Measurements from ENCODE around the gene SETBP1. TPM values are rescaled to one million over a fixed set of nuclear protein-coding genes. Genes with fewer than 3 reads are reported as not detected.

The SETBP1 gene
- total and polyA plus RNA-seq, 5 donors = 2.0 to 24.1 (median 16.4) TPM

- 95% methylated on average over 2 of the region's 2 CpGs for WGBS
- Histone ChIP-seq H3K27ac (ENCODE audit: low read length) (no peak overlapping the region), H3K27me3 (ENCODE audit: control insufficient read depth, insufficient read depth) (no peaks in the 10 kb centered on the region), H3K9me3 (ENCODE audit: control insufficient read depth, low read length) (no peaks in the 10 kb centered on the region), H3K4me1 (ENCODE audit: control insufficient read depth, insufficient read depth, low read length) (peaks cover 2% of the 10 kb centered on the region), H3K4me3 (ENCODE audit: low read length) (no peak overlapping the region)
- DNase-seq = no peak
- no peak for ATAC-seq
- intact Hi-C loops (cut with DNase I) = no loop called here
These were observed 293.5 kb downstream of the SETBP1 start for GRCh38 chr18:44974174-44974573.

GRCh38 chr18:44977856-44978255 lies 297.2 kb downstream of the SETBP1 start:
- intact Hi-C loops (cut with DNase I) = no loop called here
- Histone ChIP-seq H3K27ac (ENCODE audit: low read length) (no peak overlapping the region), H3K27me3 (ENCODE audit: control insufficient read depth, insufficient read depth) (no peaks in the 10 kb centered on the region), H3K4me1 (ENCODE audit: control insufficient read depth, insufficient read depth, low read length) (no peaks in the 10 kb centered on the region), H3K9me3 (ENCODE audit: control insufficient read depth, low read length) (no peaks in the 10 kb centered on the region), H3K4me3 (ENCODE audit: low read length) (no peak overlapping the region)
- WGBS = 94% methylated on average over 4 of the region's 4 CpGs
- DNase-seq (no peak), ATAC-seq (no peak)

- H3K4me3 ChIP-seq (ENCODE audit: low read length) = no peak overlapping the region
- WGBS = 82% methylated on average over 3 of the region's 3 CpGs
- no peak for DNase-seq
These were observed 299.1 kb downstream of the SETBP1 start for GRCh38 chr18:44979748-44980147.

GRCh38 chr18:44981121-44981520 lies 300.4 kb downstream of the SETBP1 start:
- no peaks in the 10 kb centered on the region for H3K27me3 ChIP-seq (ENCODE audit: control insufficient read depth, insufficient read depth)
- 88% methylated on average over 5 of the region's 5 CpGs for WGBS
- DNase-seq (no peak), ATAC-seq (no peak)
- H3K27ac ChIP-seq (ENCODE audit: low read length) = no peak overlapping the region
- intact Hi-C loops (cut with DNase I) = no loop called here
- no peaks in the 10 kb centered on the region for H3K4me1 ChIP-seq (ENCODE audit: control insufficient read depth, insufficient read depth, low read length)
- no peaks in the 10 kb centered on the region for H3K9me3 ChIP-seq (ENCODE audit: control insufficient read depth, low read length)
- H3K4me3 ChIP-seq (ENCODE audit: low read length) = no peak overlapping the region

More at GRCh38 chr18:44979748-44980147, 299.1 kb downstream of the SETBP1 start:
- no peaks in the 10 kb centered on the region for H3K9me3 ChIP-seq (ENCODE audit: control insufficient read depth, low read length)
- no peaks in the 10 kb centered on the region for H3K4me1 ChIP-seq (ENCODE audit: control insufficient read depth, insufficient read depth, low read length)
- ATAC-seq = no peak
- intact Hi-C loops (cut with DNase I) = no loop called here
- H3K27me3 ChIP-seq (ENCODE audit: control insufficient read depth, insufficient read depth) = no peaks in the 10 kb centered on the region
- H3K27ac ChIP-seq (ENCODE audit: low read length) = no peak overlapping the region

- Histone ChIP-seq H3K27ac (ENCODE audit: low read length) (no peak overlapping the region), H3K27me3 (ENCODE audit: control insufficient read depth, insufficient read depth) (no peaks in the 10 kb centered on the region), H3K4me3 (ENCODE audit: low read length) (no peak overlapping the region), H3K4me1 (ENCODE audit: control insufficient read depth, insufficient read depth, low read length) (no peaks in the 10 kb centered on the region), H3K9me3 (ENCODE audit: control insufficient read depth, low read length) (no peaks in the 10 kb centered on the region)
- WGBS = 91% methylated on average over 3 of the region's 3 CpGs
- intact Hi-C loops (cut with DNase I) = no loop called here
- DNase-seq = no peak
- ATAC-seq = no peak
These were observed 306.2 kb downstream of the SETBP1 start for GRCh38 chr18:44986933-44987332.

- H3K4me3 ChIP-seq (ENCODE audit: low read length) = no peak overlapping the region
- no peaks in the 10 kb centered on the region for H3K27me3 ChIP-seq (ENCODE audit: control insufficient read depth, insufficient read depth)
- no peak overlapping the region for H3K27ac ChIP-seq (ENCODE audit: low read length)
- no peaks in the 10 kb centered on the region for H3K4me1 ChIP-seq (ENCODE audit: control insufficient read depth, insufficient read depth, low read length)
- H3K9me3 ChIP-seq (ENCODE audit: control insufficient read depth, low read length) = no peaks in the 10 kb centered on the region
- no peak for ATAC-seq
- no peak for DNase-seq
- intact Hi-C loops (cut with DNase I) = no loop called here
- WGBS = 70% methylated on average over 4 of the region's 4 CpGs
These were observed 306.7 kb downstream of the SETBP1 start for GRCh38 chr18:44987371-44987770.

- 98% methylated on average over 1 of the region's 1 CpG for WGBS
- intact Hi-C loops (cut with DNase I) = no loop called here
These were observed 308.3 kb downstream of the SETBP1 start for GRCh38 chr18:44988821-44989587.

GRCh38 chr18:44996261-44996660 lies 315.6 kb downstream of the SETBP1 start:
- intact Hi-C loops (cut with DNase I) = no loop called here

More at GRCh38 chr18:44988821-44989587, 308.3 kb downstream of the SETBP1 start:
- Histone ChIP-seq H3K4me1 (ENCODE audit: control insufficient read depth, insufficient read depth, low read length) (no peaks in the 10 kb centered on the region), H3K27me3 (ENCODE audit: control insufficient read depth, insufficient read depth) (no peaks in the 10 kb centered on the region), H3K9me3 (ENCODE audit: control insufficient read depth, low read length) (no peaks in the 10 kb centered on the region), H3K4me3 (ENCODE audit: low read length) (no peak overlapping the region), H3K27ac (ENCODE audit: low read length) (no peak overlapping the region)
- DNase-seq (no peak), ATAC-seq (no peak)

GRCh38 chr18:44997174-44997573 lies 316.5 kb downstream of the SETBP1 start:
- intact Hi-C loops (cut with DNase I) = no loop called here
- no peak for ATAC-seq
- DNase-seq = no peak
- H3K27ac ChIP-seq (ENCODE audit: low read length) = no peak overlapping the region
- no peaks in the 10 kb centered on the region for H3K4me1 ChIP-seq (ENCODE audit: control insufficient read depth, insufficient read depth, low read length)
- H3K9me3 ChIP-seq (ENCODE audit: control insufficient read depth, low read length) = no peaks in the 10 kb centered on the region
- no peak overlapping the region for H3K4me3 ChIP-seq (ENCODE audit: low read length)
- H3K27me3 ChIP-seq (ENCODE audit: control insufficient read depth, insufficient read depth) = no peaks in the 10 kb centered on the region
- 93% methylated on average over 2 of the region's 2 CpGs for WGBS

More at GRCh38 chr18:44996261-44996660, 315.6 kb downstream of the SETBP1 start:
- H3K27me3 ChIP-seq (ENCODE audit: control insufficient read depth, insufficient read depth) = no peaks in the 10 kb centered on the region
- H3K4me3 ChIP-seq (ENCODE audit: low read length) = no peak overlapping the region
- H3K9me3 ChIP-seq (ENCODE audit: control insufficient read depth, low read length) = no peaks in the 10 kb centered on the region
- H3K27ac ChIP-seq (ENCODE audit: low read length) = no peak overlapping the region
- no peak for ATAC-seq
- no peaks in the 10 kb centered on the region for H3K4me1 ChIP-seq (ENCODE audit: control insufficient read depth, insufficient read depth, low read length)
- no peak for DNase-seq
- WGBS = 74% methylated on average over 3 of the region's 3 CpGs

GRCh38 chr18:44998360-44998759 lies 317.7 kb downstream of the SETBP1 start:
- DNase-seq = no peak
- intact Hi-C loops (cut with DNase I) = no loop called here
- 97% methylated on average over 8 of the region's 8 CpGs for WGBS
- Histone ChIP-seq H3K27me3 (ENCODE audit: control insufficient read depth, insufficient read depth) (no peaks in the 10 kb centered on the region), H3K4me3 (ENCODE audit: low read length) (no peak overlapping the region), H3K27ac (ENCODE audit: low read length) (no peak overlapping the region), H3K4me1 (ENCODE audit: control insufficient read depth, insufficient read depth, low read length) (no peaks in the 10 kb centered on the region), H3K9me3 (ENCODE audit: control insufficient read depth, low read length) (no peaks in the 10 kb centered on the region)
- ATAC-seq = no peak

GRCh38 chr18:45004546-45005080 lies 323.9 kb downstream of the SETBP1 start:
- ATAC-seq = no peak
- no peak overlapping the region for H3K27ac ChIP-seq (ENCODE audit: low read length)
- intact Hi-C loops (cut with DNase I) = no loop called here

More at GRCh38 chr18:45004546-45005080, 323.9 kb downstream of the SETBP1 start:
- no peaks in the 10 kb centered on the region for H3K4me1 ChIP-seq (ENCODE audit: control insufficient read depth, insufficient read depth, low read length)
- H3K4me3 ChIP-seq (ENCODE audit: low read length) = no peak overlapping the region
- H3K27me3 ChIP-seq (ENCODE audit: control insufficient read depth, insufficient read depth) = no peaks in the 10 kb centered on the region
- H3K9me3 ChIP-seq (ENCODE audit: control insufficient read depth, low read length) = no peaks in the 10 kb centered on the region
- WGBS = 75% methylated on average over 3 of the region's 3 CpGs
- DNase-seq = no peak

Measured in right cardiac atrium (tissue), 5 donors.